ENCODE measurements around the gene HSD11B1L. TPM values are rescaled to one million over a fixed set of nuclear protein-coding genes. Genes with fewer than 3 reads are reported as not detected.
A peak's percentile ranks its signal among the peaks of the same experiment; 100 is the strongest.
"Not testable (repeated sequence)": the region's sequence is repeated elsewhere in the genome, so short reads cannot be mapped to it uniquely, and the experiment has no call there.

HSD11B1L gene
- total RNA-seq, 1 donor, result 6.5 TPM

GRCh38 chr19:5686326-5686646, 5.5 kb downstream of the HSD11B1L start:
- DNase-seq (ENCODE audit: low read depth), result no peak
- H3K4me3 ChIP-seq (ENCODE audit: low read depth, low read length), result peak overlapping the region; percentile 67

GRCh38 chr19:5686647-5687359, 6.0 kb downstream of the HSD11B1L start:
- H3K4me3 ChIP-seq (ENCODE audit: low read depth, low read length), result peak overlapping the region; percentile 67
- peak; percentile 84 for TF ChIP-seq CTCF (IDR thresholded peaks at IDR 0.05; ENCODE audit: insufficient read depth, low read depth, low read length)
- DNase-seq (ENCODE audit: low read depth), result peak; percentile 94

More at GRCh38 chr19:5686326-5686646, 5.5 kb downstream of the HSD11B1L start:
- no peak for TF ChIP-seq CTCF (IDR thresholded peaks at IDR 0.05; ENCODE audit: insufficient read depth, low read depth, low read length)

GRCh38 chr19:5687360-5688198, 6.8 kb downstream of the HSD11B1L start:
- DNase-seq (ENCODE audit: low read depth), result no peak
- no peak for TF ChIP-seq CTCF (IDR thresholded peaks at IDR 0.05; ENCODE audit: insufficient read depth, low read depth, low read length)
- peak overlapping the region; percentile 67 for H3K4me3 ChIP-seq (ENCODE audit: low read depth, low read length)

DNA sequence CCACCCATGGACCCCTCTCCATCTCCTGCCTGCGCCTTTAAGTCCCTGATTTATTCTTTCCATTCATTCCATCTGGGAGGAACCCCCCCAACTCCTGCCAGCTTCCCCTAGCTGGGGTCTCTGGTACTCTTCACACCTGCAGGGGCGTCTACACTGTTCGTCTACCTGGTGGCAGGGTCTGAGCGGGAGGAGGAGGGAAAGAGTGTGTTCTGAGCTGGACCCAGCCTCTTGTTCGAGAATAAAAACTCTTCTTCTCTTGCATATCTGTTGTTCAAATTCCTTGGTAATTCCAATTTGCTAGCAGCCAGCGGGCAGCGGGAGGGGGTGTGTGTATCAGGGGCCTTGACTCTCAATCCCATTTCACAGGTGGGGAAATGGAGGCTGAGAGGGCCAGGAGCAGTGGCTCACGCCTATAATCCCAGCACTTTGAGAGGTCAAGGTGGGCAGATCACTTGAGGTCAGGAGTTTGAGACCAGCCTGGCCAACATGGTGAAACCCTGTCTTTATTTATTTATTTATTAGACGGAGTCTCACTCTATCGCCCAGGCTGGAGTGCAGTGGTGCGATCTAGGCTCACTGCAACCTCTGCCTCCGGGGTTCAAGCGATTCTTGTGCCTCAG, 7.5 kb downstream of the HSD11B1L start:
- DNase-seq (ENCODE audit: low read depth); H3K4me3 ChIP-seq (ENCODE audit: low read depth, low read length): not testable (repeated sequence)

GRCh38 chr19:5690125-5690954, 9.5 kb downstream of the HSD11B1L start, which contains the start of gene RPL36:
TSS of gene RPL36 (plus strand) at chr19:5690295. CDS start at chr19:5690508, 213 bp downstream.
- peak; percentile 96 for DNase-seq (ENCODE audit: low read depth)
- H3K4me3 ChIP-seq (ENCODE audit: low read depth, low read length), result peak within 1 kb of the TSS; percentile 93
- peak; percentile 92 for TF ChIP-seq CTCF (IDR thresholded peaks at IDR 0.05; ENCODE audit: insufficient read depth, low read depth, low read length)

- DNase-seq (ENCODE audit: low read depth), result peak; percentile 48
- H3K4me3 ChIP-seq (ENCODE audit: low read depth, low read length), result peak overlapping the region; percentile 93
- TF ChIP-seq CTCF (IDR thresholded peaks at IDR 0.05; ENCODE audit: insufficient read depth, low read depth, low read length), result no peak
Measured at GRCh38 chr19:5690955-5691821, 10.4 kb downstream of the HSD11B1L start.
